Measurements from ENCODE around the gene TLE6. TPM values are rescaled to one million over a fixed set of nuclear protein-coding genes. Genes with fewer than 3 reads are reported as not detected.
"Not testable (repeated sequence)": the region's sequence is repeated elsewhere in the genome, so short reads cannot be mapped to it uniquely, and the experiment has no call there.

The TLE6 gene
- 10.6 TPM for total RNA-seq

GRCh38 chr19:2977001-2977745, at the start of gene TLE6:
Gene TLE6 (plus strand): TSS chr19:2977564. CDS start chr19:2978234, 670 bp downstream.
- Histone ChIP-seq H3K4me3 (peak within 1 kb of the TSS; percentile 46 to 63), H3K27me3 (no peaks in the 10 kb centered on the region), H3K27ac (no peak within 1 kb of the TSS), H3K4me1 (peaks cover 45% of the 10 kb centered on the region), H3K36me3 (no peaks in the 10 kb centered on the region), H3K9me3 (no peaks in the 10 kb centered on the region)
- intact Hi-C loops (cut with DNase I): no loop called here
- peak in 1 of 2 donors; percentile 97 for DNase-seq (ENCODE audit: extremely low spot score in 2 of 2)
- TF ChIP-seq CTCF (IDR thresholded peaks at IDR 0.05) (no peak), POLR2AphosphoS5 (IDR thresholded peaks at IDR 0.05; ENCODE audit: insufficient read depth in 1 of 2, low read depth in 1 of 2) (peak; percentile 69 to 83)

GRCh38 chr19:2933490-2933910, 43.9 kb upstream of the TLE6 start:
- Histone ChIP-seq H3K27me3 (no peaks in the 10 kb centered on the region), H3K4me3 (no peak overlapping the region), H3K4me1 (no peaks in the 10 kb centered on the region), H3K9me3 (peaks cover 18% of the 10 kb centered on the region), H3K36me3 (peaks cover 0 to 56% of the 10 kb centered on the region in 2 donors), H3K27ac (no peak overlapping the region)
- DNase-seq (ENCODE audit: extremely low spot score in 2 of 2): peak in 1 of 2 donors; percentile 25
- intact Hi-C loops (cut with DNase I): no loop called here
- TF ChIP-seq CTCF (IDR thresholded peaks at IDR 0.05): no peak
- no peak for TF ChIP-seq POLR2AphosphoS5 (IDR thresholded peaks at IDR 0.05; ENCODE audit: insufficient read depth in 1 of 2, low read depth in 1 of 2)
- no peak for TF ChIP-seq POLR2A (IDR thresholded peaks at IDR 0.05)

GRCh38 chr19:2935863-2936262, 41.5 kb upstream of the TLE6 start:
- intact Hi-C loops (cut with DNase I): not testable (repeated sequence)
- peaks cover 0 to 60% of the 10 kb centered on the region in 2 donors for H3K36me3 ChIP-seq

GRCh38 chr19:2942928-2943640, 34.3 kb upstream of the TLE6 start:
- no peak for DNase-seq (ENCODE audit: extremely low spot score in 2 of 2)
- TF ChIP-seq POLR2A (IDR thresholded peaks at IDR 0.05) (no peak), POLR2AphosphoS5 (IDR thresholded peaks at IDR 0.05; ENCODE audit: insufficient read depth in 1 of 2, low read depth in 1 of 2) (no peak), CTCF (IDR thresholded peaks at IDR 0.05) (no peak)
- no peaks in the 10 kb centered on the region for H3K27me3 ChIP-seq
- intact Hi-C loops (cut with DNase I): no loop called here
- peaks cover 0 to 4% of the 10 kb centered on the region in 2 donors for H3K36me3 ChIP-seq
- no peaks in the 10 kb centered on the region for H3K9me3 ChIP-seq
- no peak overlapping the region for H3K4me3 ChIP-seq
- H3K4me1 ChIP-seq: peaks cover 15% of the 10 kb centered on the region
- no peak overlapping the region for H3K27ac ChIP-seq

More at GRCh38 chr19:2935863-2936262, 41.5 kb upstream of the TLE6 start:
- not testable (repeated sequence) for H3K4me3 ChIP-seq; H3K27me3 ChIP-seq; H3K27ac ChIP-seq; DNase-seq (ENCODE audit: extremely low spot score in 2 of 2); H3K4me1 ChIP-seq
- peaks cover 18% of the 10 kb centered on the region for H3K9me3 ChIP-seq

GRCh38 chr19:2944403-2944774, 33.0 kb upstream of the TLE6 start:
- no peak for DNase-seq (ENCODE audit: extremely low spot score in 2 of 2)
- intact Hi-C loops (cut with DNase I): no loop called here
- peaks cover 19% of the 10 kb centered on the region for H3K4me1 ChIP-seq
- peak overlapping the region; percentile 63 to 92 for H3K4me3 ChIP-seq
- no peaks in the 10 kb centered on the region for H3K27me3 ChIP-seq
- H3K36me3 ChIP-seq: peaks cover 0 to under 1% of the 10 kb centered on the region in 2 donors
- no peak for TF ChIP-seq POLR2A (IDR thresholded peaks at IDR 0.05)
- TF ChIP-seq CTCF (IDR thresholded peaks at IDR 0.05): no peak
- TF ChIP-seq POLR2AphosphoS5 (IDR thresholded peaks at IDR 0.05; ENCODE audit: insufficient read depth in 1 of 2, low read depth in 1 of 2): no peak
- no peaks in the 10 kb centered on the region for H3K9me3 ChIP-seq
- peak overlapping the region; percentile 89 for H3K27ac ChIP-seq

Data from vagina (tissue), 2 donors.